HG03045 (cell line): ENCODE measurements around the gene BCKDHA.

Experiments used
- ATAC-seq: cut with Tn5 transposase; IDR thresholded peaks from one replicate; pipeline ENCODE4 v1.9.1; 2021; ENCODE audit warnings: mild to moderate bottlenecking, moderate library complexity; ENCODE audit not compliant: unreplicated experiment

Gene BCKDHA

DNA sequence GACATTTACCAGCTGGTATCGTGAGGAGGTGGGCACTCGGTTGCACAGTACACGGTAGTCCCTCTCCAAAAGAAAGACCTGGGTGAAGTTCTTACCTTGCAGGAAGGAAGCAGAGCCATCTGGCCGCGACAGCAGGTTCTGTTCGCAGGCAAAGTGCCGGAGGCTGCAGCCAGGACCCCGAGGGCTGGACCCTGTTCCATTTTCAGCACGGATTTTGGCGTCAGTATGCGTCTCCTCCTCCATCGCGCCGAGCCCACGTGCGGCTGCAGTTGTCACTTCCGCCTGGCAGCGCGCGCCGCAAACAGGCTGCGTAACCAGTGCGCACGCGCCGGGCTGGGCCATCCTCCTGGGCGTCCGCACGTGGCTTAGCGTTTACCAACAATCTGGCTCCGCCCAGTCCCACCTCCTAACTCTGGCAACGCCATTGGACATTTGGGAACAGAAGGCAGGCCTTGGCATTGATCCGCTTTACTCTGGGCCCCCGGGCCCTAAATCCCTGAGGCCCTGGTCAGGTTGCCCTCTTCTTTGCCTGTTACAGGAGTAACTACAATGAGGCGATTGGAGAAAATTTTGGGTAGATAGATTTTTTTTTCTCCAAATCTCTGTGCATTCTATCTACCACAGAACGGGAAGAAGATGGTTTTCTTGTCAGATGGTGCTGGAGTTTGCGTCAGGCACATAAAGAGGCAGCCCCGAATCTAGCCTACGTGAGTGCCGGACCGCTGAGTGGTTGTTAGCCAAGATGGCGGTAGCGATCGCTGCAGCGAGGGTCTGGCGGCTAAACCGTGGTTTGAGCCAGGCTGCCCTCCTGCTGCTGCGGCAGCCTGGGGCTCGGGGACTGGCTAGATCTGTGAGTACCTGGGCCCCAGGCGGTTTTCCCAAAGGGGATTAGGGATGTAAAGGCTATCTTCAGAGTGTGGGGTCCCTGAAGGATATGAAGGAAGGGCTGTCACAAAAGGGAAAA is at the start of gene BCKDHA, which contains the start of gene EXOSC5:
BCKDHA (plus strand) TSS at position 733 of the 964 bp plus-strand sequence; CDS start at position 743, 10 bp downstream.
EXOSC5 (minus strand) TSS at position 274 of the 964 bp plus-strand sequence; CDS start at position 243, 31 bp downstream.
- peak; percentile 89 for ATAC-seq

DNA sequence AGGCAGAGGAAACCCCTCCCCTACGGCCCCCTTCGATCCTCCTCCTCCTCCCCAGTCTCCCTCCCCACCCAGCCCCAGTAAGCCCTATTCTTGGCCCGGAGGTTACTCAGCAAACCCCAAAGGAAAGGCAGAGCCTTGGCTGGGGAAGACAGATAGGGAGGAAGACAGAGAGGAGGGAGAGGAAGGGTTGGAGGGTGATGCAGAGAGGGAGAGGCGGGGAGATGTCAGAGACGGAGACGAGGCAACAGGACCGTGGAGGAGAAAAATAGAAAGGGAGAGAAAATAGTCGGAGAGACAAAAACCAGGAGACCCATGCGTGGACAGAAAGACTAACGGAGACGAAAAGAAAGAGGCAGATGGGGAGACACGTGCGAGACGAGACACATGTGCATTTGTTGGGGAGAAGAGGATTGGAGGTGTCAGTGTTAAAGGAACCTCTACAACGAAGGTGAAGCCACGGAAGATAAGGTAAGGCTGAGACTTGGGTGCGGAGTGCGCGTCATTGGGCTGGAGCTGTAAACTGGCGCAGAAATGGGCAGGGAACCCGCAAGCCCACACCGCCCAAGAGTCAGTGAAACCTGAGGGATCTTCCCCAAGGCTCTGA is 46.8 kb upstream of the BCKDHA start:
- no peak for ATAC-seq

DNA sequence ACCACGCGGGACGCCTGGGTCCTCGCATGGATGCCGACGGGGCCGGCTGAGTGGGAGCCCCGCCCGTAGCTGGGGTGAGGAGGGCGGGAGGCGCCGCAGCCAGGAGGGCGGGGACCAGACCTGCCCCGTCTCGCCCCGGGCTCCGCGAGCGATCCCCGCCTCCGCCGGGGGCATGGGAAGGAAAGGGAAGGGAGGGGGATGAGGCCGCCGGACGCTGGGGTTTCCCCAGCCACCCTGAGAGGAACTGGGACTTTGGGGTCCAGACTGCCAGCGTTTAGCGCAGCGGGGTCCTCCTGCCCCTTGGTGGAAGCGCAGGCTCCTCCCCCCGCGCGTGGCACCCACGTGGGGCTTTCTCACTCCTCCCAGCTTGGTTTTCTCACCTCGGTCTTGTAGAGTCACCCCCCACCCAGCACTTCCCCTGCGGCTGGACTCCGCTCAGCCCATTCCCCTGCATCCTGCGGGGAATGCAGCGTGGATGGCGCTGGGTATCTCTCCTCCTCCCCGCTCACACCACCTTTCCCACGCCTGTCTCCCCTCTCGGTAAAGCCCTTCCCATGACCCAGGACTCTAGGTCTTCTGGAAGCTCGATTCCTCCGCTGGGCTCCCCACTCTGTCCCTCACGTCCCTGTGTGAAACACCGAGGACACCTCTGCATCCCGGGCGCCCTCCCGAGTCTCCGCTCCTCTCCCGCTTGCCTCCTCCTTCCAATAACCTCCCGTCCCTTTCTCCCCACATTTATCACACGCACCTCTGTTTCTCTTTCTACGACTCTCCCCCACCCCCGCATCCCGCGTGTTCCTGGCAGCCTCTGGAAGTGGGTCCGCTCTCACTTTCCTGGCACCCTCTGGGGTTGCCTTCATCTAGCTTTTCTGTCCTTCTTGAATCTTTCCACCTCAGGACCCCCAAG is 46.0 kb upstream of the BCKDHA start:
- ATAC-seq, result peak; percentile 36

DNA sequence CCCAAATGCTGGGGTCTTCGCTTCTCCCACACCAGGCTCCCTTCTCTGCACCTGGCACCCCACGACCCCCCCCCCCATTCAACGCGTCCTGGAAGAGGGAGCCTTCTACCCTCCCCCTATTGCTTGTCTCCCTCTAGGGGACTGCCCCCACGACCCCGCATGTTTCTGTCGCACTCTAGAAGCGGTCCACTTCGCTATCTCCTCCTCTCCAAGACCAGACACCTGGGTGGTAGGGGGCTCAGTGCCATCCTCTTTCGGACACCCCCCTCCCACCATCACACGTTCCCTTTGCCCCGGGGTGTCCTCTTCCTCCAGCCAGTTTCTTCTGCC is 45.4 kb upstream of the BCKDHA start:
- ATAC-seq, result no peak

DNA sequence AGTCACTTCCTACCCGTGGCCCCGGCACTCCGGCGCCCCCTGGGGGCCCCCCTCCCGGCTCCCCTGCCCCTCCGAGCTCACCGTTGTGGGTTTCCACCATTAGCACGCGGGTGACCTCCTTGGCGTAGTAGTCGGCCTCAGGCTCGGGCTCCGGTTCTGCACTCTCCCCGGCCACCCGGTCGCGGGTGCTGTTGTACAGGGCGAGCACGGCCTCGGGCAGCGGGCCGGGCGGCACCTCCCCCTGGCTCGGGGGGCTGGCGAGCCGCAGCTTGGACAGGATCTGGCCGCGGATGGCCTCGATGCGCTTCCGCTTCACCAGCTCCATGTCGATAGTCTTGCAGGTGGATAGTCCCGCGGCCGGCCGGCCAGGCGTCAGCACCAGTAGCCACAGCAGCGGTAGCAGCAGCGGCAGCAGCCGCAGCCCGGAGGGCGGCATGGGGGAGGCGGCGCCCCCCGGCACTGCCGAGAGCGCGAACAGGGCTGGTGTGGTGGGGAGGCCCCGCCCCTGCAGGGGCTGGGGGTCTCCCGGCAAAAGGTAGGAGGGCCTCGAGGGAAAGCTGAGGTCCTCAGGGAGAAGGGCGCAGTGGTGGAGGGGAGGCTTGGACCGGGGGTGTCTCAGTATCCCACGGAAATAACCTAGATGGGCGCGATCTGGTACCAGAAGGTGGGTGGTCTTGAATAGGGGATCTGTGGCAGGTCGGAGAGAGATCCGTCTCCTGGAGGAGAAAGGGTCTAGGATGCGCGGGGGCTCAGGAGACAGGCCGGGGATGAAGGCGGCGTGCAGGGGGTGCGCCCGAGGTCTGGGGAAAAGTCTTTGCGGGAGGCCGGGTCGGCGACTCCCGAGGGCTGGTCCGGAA is 44.8 kb upstream of the BCKDHA start:
- no peak for ATAC-seq

DNA sequence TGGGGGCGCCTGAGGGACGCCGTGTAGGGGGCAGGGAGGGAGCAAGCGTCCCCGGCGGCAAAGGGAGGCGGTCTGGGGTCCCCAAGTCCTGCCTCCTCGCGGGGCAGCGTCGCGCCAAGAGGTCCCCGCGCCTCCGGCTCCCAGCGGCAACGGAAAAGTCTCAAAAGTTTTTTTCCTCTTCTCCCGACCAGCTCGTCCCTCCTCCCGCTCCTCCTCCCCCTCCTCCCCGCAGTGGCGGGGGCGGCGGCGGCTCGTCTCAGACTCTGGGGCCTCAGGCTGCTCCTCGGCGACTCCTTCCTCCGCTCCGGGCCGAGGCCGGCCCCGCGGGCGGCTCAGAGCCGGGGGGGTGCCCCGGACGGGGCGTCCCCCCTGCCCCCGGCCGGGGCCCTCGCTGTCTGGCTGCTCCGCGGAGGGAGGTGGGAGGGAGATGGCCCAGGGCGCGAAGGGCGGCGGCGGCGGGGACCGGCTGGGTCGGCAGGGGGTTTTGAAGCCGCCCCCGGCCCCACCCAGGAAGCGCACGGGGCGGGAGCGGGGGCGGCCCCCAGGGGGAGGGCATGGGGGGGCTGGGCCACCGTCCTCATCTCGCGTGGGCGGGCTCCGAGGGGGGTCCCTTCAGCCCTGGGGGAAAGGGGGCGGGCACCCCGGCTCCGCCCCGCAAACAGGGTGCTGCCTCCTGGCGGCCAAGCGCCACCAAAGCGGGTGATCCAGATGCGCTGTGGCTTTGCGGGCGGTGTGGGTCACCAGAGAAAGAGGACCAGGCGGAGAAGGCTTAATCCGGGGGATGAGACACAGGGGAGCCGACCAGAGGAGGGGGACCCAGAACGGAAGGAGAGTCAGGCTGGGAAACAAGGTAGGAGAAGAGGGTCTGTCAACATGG is 43.9 kb upstream of the BCKDHA start, which contains the start of gene TGFB1:
TGFB1 (minus strand) TSS at position 457 of the 877 bp plus-strand sequence. CDS start 878 bp downstream, outside the sequence.
- ATAC-seq, result peak; percentile 43

DNA sequence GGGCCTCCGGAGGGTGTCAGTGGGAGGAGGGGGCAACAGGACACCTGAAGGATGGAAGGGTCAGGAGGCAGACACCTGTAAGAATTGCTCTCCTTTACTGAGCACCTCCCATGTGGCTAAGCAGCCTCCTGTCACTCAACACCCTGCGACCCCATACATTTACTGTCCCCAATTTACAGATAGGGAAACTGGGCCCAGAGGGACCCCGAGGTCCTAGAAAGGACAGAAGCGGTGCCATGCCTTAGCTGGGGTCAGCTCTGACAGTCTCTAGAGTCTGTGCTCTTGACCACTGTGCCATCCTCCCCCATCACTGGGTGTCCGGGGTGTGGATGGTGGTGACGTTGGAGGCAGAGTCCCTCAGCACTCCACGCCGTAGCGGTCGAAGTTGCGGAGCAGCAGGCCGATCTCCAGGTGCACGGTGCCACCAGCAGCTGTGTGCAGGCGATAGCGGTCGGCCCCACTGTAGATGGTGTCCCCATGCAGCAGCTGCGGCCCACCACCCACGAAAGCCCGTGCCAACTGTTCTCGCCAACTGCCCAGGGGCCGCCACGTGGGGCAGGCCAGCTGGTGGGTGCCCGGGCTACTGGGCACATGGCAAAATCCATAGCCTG is 43.2 kb upstream of the BCKDHA start:
- ATAC-seq, result no peak

DNA sequence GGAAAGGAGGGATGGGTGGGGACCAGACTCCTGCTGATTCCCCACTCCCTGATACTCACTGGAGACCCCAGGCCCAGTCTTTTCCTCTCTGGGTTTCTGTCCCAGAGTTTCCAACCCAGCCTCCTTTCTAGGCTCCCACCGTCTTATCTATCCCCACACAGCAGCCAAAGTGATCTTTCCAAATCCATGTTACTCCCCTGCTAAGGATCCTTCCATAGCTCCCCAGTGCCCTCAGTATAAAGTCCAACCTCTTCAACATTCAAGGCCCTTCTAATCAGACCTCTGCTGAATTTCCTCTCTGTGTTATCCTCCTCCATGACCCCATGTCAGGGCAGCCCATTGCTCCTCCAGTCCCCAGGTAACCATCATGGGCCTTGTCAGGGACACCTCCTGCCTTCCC is 42.6 kb upstream of the BCKDHA start:
- no peak for ATAC-seq

DNA sequence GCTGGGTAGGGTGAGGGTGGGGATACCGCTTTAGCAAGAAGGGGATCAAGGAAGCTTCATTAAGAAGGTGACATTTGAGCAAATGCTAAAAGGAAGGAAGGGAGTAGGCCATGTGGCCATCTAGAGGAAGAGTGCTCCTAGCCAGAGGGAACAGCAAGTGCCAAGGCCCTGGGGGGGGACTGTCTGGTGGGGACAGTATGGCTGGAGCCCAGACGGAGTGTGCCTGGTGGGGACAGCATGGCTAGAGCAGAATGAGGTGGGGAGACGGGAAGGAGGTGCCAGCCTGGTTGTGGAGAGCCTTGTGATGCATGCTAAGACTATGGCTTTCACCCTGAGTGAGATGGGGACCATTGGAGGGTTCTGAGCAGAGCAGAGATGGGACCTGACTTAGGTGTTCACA is 41.8 kb upstream of the BCKDHA start:
- ATAC-seq, result no peak

DNA sequence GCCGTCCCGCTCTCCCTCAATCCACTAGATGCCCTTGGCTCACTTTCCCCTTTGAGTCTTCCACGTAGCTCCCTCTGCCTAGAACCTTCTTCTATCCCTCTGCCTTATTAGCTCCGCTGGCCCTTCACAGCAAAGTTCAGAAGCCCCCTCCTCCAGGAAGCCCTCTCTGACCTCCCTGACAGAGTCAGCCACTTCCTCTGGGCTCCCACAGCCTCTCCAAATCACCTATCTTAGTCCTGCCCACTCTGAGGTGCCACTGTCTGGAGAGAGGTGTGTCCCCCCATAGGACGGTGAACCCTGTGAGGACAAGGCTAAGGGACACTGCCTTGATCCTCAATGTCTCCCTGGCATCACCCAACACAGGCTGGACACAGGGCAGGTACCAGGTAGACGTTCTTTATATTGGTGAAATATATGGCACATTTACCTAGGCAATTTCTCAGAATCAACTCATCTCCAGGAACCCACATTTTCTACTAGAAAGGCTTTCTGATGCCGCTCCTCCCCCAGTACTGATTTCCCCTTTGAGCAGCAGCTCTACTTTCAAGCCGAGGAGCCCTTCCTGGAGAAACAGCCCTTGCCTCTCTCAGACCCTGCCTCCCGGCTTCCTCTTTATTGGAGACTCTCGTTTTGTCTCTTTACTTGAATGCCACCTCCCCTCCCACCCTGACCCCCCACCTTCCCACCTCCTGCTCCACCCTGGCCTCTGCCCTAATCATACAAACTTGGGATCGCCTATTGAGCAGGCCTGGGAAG is 40.5 kb upstream of the BCKDHA start:
- ATAC-seq, result no peak

DNA sequence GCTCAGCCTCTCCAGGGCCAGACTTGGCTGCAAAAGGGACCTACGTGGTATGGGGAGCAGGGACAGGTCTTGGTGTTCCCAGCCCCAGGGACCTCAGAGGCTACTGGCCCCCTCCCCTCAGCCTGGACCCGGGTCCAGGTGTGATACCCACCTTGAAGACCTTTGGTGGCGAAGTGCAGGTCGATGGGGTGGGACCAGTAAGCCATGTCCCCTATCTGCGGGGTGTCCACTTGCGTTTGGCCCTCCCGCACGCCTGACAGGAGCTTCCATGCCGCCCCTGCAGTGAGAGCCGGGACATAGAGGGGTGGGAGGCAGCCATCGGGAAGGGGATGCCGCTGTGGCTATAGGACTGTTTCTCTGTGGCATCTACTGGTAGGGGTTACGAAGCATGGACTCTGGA is 39.9 kb upstream of the BCKDHA start:
- ATAC-seq, result no peak

DNA sequence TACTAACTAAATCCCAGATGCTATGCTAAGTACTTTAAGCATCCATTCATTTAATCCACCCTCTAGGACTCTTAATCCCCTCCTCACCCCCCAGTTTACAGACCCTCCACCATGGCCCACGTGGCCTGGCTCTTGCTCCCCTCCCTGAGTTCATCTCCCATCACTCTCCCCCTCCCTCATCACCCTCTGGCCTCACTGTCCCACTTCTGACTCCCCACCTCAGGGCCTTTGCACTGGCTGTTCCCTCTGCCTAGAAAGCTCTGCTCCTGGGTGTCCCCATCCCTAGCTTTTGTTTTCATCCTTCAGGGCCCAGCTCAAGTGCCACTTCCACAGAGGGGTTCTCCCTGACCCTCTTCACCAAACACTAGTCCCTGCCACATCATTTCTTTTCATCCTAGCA is 37.9 kb upstream of the BCKDHA start:
- ATAC-seq, result no peak

DNA sequence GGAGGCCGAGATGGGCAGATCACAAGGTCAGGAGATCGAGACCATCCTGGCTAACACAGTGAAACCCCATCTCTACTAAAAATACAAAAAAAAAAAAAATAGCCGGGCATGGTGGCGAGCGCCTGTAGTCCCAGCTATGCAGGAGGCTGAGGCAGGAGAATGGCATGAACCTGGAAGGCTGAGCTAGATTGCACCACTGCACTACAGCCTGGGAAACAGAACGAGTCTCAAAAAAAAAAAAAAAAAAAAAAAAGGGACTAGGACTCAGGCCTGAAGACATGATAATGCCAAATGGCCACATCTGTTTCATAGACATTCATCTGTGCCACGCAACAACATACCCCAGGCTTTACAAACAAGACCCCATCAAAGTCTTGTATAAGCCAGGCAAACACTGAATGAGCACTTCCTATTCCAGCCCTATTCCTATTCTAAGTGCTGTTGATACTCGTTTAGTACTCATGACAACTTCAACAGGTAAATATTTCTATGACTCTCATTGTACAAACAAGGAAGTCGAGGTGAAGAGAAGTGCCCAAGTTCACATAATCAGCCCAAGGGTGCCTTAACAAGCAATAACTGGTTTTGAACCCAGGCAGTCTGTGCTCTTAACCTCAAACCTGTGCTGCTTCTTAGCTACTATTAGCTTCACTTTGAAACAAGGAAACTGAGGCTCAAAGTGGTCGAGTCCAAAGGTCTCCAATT is 35.3 kb upstream of the BCKDHA start:
- no peak for ATAC-seq

DNA sequence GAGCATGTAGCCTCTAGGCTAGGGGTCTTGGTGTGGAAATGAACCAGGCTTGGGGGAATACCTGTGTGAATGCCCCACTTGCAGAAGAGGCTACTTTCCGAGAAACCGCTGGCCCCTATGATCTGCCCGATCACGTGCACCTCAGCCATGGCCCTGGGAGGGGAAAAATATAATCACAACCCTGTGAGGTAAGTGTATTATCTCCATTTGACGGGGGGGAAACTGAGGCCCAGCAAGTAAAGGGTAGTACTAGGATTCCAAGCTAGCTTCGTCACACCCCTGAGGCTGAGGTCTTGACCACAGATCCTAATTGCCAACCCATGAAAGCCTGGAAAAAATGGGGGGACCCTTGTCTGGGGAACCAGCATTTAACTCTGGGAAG is 34.3 kb upstream of the BCKDHA start:
- no peak for ATAC-seq

DNA sequence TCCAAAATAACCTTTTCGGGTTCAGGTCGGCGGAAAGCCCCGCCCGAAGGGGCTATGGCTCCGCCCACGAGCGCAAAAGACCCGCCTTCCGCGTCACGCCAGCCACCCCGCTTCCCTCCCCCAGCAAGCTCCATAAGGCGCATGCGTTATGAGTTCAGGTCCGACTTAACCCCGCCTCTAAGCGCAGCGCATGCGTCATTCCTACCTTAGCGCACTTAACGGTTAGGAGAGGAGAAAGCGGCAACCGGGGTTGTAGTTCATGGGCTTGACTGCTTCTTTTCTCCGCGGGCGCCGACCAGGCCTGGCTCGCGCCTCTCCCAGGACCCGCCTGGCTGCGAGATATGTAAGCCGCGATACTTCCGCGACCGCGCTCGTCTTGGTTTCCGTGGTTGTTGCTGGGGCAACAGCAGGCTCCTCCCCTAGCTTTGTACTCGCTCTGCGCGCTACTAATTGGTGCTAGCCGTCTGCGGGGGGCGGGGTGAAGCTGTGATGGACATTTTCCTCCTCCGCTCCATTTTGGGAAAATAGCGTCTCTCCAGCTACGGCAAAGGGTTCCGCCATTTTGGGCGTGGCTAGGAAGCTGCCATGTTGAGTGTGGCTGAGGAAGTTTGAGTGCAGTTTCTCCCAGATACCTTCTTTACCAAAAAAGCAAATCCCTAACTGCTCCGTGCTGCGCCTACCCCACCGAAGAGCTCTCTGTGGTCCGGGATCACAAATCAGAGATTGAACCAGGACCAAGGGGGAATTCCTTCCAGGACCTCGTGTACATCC is 33.7 kb upstream of the BCKDHA start, which contains the start of gene B9D2:
B9D2 (minus strand) TSS at position 397 of the 771 bp plus-strand sequence. CDS start 630 bp downstream, outside the sequence.
- ATAC-seq, result peak; percentile 90
